ENCODE results near the gene RNU5B-1.

- TF ChIP-seq, protein P1, sequence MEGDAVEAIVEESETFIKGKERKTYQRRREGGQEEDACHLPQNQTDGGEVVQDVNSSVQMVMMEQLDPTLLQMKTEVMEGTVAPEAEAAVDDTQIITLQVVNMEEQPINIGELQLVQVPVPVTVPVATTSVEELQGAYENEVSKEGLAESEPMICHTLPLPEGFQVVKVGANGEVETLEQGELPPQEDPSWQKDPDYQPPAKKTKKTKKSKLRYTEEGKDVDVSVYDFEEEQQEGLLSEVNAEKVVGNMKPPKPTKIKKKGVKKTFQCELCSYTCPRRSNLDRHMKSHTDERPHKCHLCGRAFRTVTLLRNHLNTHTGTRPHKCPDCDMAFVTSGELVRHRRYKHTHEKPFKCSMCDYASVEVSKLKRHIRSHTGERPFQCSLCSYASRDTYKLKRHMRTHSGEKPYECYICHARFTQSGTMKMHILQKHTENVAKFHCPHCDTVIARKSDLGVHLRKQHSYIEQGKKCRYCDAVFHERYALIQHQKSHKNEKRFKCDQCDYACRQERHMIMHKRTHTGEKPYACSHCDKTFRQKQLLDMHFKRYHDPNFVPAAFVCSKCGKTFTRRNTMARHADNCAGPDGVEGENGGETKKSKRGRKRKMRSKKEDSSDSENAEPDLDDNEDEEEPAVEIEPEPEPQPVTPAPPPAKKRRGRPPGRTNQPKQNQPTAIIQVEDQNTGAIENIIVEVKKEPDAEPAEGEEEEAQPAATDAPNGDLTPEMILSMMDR (IDR thresholded peaks at IDR 0.05; ENCODE audit: insufficient read depth, low read length): no peak
- no peak for TF ChIP-seq GABPA (IDR thresholded peaks at IDR 0.05; ENCODE audit: low read depth)
Observed at GRCh38 chr15:65333148-65333820, 28.8 kb downstream of the RNU5B-1 start.
